ENCODE data around the gene ATP2C2.

ATP2C2 gene

DNA sequence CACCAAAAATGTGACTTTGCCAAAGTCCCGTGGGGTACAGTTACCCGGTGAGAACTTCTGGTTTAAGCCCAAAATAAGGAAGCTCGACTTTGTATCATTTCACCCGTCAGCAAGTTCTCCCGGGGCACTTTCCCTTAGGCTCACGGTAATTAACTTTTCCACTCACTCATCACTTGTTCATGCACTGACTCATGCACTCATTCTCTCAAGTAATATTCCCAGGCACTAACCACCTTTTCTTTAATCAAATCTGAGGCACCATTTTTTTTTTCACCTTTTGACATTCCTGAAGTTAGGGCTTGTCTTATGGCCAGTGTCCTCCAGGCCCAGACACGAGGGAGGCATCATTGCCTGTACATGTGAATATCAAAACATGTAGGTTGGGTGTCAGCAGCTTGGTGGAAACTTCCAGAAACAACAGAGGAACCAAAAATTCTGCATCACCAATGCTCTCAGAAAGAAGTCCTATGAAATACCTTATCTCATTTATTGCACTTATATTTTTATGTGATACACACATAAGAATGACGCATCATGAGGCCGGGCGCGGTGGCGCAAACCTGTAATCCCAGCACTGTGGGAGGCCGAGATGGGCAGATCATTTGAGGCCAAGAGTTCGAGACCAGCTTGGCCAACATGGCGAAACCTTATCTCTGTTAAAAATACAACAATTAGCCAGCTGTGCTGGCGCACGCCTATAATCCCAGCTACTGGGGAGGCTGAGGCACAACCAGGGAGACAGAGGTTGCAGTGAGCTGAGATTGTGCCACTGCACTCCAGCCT, 36.1 kb upstream of the ATP2C2 start:
- no peak overlapping the region for H3K4me3 ChIP-seq (ENCODE audit: low read length)
- TF ChIP-seq EZH2phosphoT487 (IDR thresholded peaks at IDR 0.05; ENCODE audit: borderline replicate concordance, low read length), result no peak
- TF ChIP-seq, protein P1, sequence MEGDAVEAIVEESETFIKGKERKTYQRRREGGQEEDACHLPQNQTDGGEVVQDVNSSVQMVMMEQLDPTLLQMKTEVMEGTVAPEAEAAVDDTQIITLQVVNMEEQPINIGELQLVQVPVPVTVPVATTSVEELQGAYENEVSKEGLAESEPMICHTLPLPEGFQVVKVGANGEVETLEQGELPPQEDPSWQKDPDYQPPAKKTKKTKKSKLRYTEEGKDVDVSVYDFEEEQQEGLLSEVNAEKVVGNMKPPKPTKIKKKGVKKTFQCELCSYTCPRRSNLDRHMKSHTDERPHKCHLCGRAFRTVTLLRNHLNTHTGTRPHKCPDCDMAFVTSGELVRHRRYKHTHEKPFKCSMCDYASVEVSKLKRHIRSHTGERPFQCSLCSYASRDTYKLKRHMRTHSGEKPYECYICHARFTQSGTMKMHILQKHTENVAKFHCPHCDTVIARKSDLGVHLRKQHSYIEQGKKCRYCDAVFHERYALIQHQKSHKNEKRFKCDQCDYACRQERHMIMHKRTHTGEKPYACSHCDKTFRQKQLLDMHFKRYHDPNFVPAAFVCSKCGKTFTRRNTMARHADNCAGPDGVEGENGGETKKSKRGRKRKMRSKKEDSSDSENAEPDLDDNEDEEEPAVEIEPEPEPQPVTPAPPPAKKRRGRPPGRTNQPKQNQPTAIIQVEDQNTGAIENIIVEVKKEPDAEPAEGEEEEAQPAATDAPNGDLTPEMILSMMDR (IDR thresholded peaks at IDR 0.05; ENCODE audit: low read depth, low read length, poor library complexity, severe bottlenecking), result no peak

GRCh38 chr16:84332975-84333684, 35.2 kb upstream of the ATP2C2 start:
- no peak overlapping the region for H3K4me2 ChIP-seq (ENCODE audit: low read length)

More for the DNA sequence above, 36.1 kb upstream of the ATP2C2 start:
- Histone ChIP-seq H3F3A (ENCODE audit: control insufficient read depth, insufficient read depth) (no peaks in the 10 kb centered on the region), H3K36me3 (ENCODE audit: control insufficient read depth, low read length) (no peaks in the 10 kb centered on the region), H3K9me2 (replicated peaks; ENCODE audit: control insufficient read depth, low read length) (no peaks in the 10 kb centered on the region), H3K4me2 (ENCODE audit: low read length) (no peak overlapping the region), H3K27me3 (ENCODE audit: control insufficient read depth, low read length) (no peaks in the 10 kb centered on the region), H3K79me2 (ENCODE audit: control insufficient read depth, low read length) (no peaks in the 10 kb centered on the region), H3K27ac (ENCODE audit: low read depth, low read length) (no peak overlapping the region), H3K9me3 (ENCODE audit: control insufficient read depth, insufficient read depth, low read length) (no peaks in the 10 kb centered on the region), H4K20me1 (ENCODE audit: control insufficient read depth, insufficient read depth, low read depth, low read length) (no peaks in the 10 kb centered on the region), H3K4me1 (ENCODE audit: control insufficient read depth, low read length) (no peaks in the 10 kb centered on the region)

GRCh38 chr16:84334058-84334457, 34.3 kb upstream of the ATP2C2 start:
- H3F3A ChIP-seq (ENCODE audit: control insufficient read depth, insufficient read depth), result no peaks in the 10 kb centered on the region
- no peaks in the 10 kb centered on the region for H3K79me2 ChIP-seq (ENCODE audit: control insufficient read depth, low read length)
- H3K27me3 ChIP-seq (ENCODE audit: control insufficient read depth, low read length), result no peaks in the 10 kb centered on the region
- 0 out of 2 replicates have a peak, but pooled peaks cover 3% of the 10 kb centered on the region for H3K9me3 ChIP-seq (ENCODE audit: control insufficient read depth, insufficient read depth, low read length)
- TF ChIP-seq, protein P1 (IDR thresholded peaks at IDR 0.05; ENCODE audit: low read depth, low read length, poor library complexity, severe bottlenecking), result no peak
- no peak for TF ChIP-seq EZH2phosphoT487 (IDR thresholded peaks at IDR 0.05; ENCODE audit: borderline replicate concordance, low read length)
- no peak overlapping the region for H3K4me3 ChIP-seq (ENCODE audit: low read length)
- H4K20me1 ChIP-seq (ENCODE audit: control insufficient read depth, insufficient read depth, low read depth, low read length), result no peaks in the 10 kb centered on the region
- H3K27ac ChIP-seq (ENCODE audit: low read depth, low read length), result no peak overlapping the region
- H3K9me2 ChIP-seq (replicated peaks; ENCODE audit: control insufficient read depth, low read length), result no peaks in the 10 kb centered on the region
- no peaks in the 10 kb centered on the region for H3K36me3 ChIP-seq (ENCODE audit: control insufficient read depth, low read length)
- no peaks in the 10 kb centered on the region for H3K4me1 ChIP-seq (ENCODE audit: control insufficient read depth, low read length)
- H3K4me2 ChIP-seq (ENCODE audit: low read length), result no peak overlapping the region

More at GRCh38 chr16:84332975-84333684, 35.2 kb upstream of the ATP2C2 start:
- Histone ChIP-seq H3K79me2 (ENCODE audit: control insufficient read depth, low read length) (no peaks in the 10 kb centered on the region), H3F3A (ENCODE audit: control insufficient read depth, insufficient read depth) (no peaks in the 10 kb centered on the region), H3K4me3 (ENCODE audit: low read length) (no peak overlapping the region), H3K9me3 (ENCODE audit: control insufficient read depth, insufficient read depth, low read length) (0 out of 2 replicates have a peak, but pooled peaks cover 3% of the 10 kb centered on the region), H3K9me2 (replicated peaks; ENCODE audit: control insufficient read depth, low read length) (no peaks in the 10 kb centered on the region), H3K27me3 (ENCODE audit: control insufficient read depth, low read length) (no peaks in the 10 kb centered on the region), H4K20me1 (ENCODE audit: control insufficient read depth, insufficient read depth, low read depth, low read length) (no peaks in the 10 kb centered on the region), H3K36me3 (ENCODE audit: control insufficient read depth, low read length) (no peaks in the 10 kb centered on the region), H3K4me1 (ENCODE audit: control insufficient read depth, low read length) (no peaks in the 10 kb centered on the region), H3K27ac (ENCODE audit: low read depth, low read length) (no peak overlapping the region)
- TF ChIP-seq, protein P1 (IDR thresholded peaks at IDR 0.05; ENCODE audit: low read depth, low read length, poor library complexity, severe bottlenecking), result no peak
- TF ChIP-seq EZH2phosphoT487 (IDR thresholded peaks at IDR 0.05; ENCODE audit: borderline replicate concordance, low read length), result no peak
